HG03432 (cell line): ENCODE measurements around the gene TSR3.

Experiments
- ATAC-seq: cut with Tn5 transposase; IDR thresholded peaks from one replicate; pipeline ENCODE4 v1.9.1; 2021; ENCODE audit warnings: mild to moderate bottlenecking, moderate library complexity; ENCODE audit not compliant: unreplicated experiment

The TSR3 gene

DNA sequence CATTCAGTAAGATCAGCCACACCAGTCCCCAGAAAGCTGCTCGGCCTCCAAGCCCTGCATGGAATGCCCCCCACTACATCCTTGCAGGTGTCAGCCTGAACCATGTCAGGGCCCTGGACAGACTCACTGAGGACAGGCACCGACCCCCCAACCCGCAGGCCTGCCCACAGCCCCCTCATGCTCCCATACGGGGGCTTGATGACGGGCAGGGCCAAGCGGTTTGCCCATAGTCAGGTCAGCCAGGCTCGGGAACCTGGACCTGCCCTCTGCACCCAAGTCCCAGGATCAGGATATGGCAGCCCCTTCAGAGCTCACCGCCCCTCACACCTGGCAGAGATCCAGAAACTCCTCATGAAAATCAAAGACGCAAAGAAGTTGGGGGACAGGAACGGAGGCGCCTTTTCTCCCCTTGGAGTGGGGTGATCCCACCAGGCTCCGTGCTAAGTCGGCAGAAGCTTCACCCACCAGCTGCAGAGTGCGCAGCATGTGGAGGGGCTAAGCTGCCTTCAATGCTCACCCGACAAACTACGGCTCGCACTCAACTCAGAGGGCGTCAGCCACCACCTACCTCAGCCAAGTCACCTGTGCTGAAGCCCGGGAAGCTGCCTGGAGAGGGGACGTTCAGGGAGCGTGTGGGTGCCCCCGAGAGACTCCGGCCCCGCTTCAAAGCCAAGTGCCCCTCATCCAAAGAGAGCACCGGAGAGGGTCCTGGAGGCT lies 26.6 kb upstream of the TSR3 start:
- ATAC-seq, result no peak

DNA sequence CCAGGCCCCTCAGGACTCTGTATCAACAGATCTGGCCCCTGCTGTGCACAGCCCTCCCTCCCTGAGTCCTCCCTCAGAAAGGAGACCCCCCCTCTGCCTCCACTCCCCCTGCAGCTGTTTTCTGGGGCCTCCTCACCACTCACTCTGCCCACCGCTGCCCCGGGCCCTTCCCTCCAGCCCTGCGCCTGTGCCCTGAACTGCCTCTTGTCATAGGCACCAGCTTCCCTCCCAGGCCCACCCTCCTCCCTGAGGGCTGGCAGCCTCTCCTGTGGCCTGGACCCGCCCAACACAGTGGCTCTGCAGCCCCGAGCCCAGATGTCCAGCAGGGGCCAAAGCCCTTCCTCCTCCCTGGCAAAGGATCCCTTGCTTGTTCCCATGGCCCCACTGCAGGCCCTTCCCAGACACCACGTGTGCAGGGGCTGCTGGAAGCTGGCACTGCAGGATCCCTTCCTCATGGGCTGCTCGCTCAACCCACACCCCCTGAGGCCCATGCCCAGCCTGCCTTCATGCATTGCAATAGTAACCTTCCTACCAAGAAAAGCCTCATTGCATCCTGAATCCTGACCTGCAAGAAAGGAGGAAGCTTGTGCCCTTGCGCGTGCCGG lies 25.8 kb upstream of the TSR3 start:
- ATAC-seq, result no peak

DNA sequence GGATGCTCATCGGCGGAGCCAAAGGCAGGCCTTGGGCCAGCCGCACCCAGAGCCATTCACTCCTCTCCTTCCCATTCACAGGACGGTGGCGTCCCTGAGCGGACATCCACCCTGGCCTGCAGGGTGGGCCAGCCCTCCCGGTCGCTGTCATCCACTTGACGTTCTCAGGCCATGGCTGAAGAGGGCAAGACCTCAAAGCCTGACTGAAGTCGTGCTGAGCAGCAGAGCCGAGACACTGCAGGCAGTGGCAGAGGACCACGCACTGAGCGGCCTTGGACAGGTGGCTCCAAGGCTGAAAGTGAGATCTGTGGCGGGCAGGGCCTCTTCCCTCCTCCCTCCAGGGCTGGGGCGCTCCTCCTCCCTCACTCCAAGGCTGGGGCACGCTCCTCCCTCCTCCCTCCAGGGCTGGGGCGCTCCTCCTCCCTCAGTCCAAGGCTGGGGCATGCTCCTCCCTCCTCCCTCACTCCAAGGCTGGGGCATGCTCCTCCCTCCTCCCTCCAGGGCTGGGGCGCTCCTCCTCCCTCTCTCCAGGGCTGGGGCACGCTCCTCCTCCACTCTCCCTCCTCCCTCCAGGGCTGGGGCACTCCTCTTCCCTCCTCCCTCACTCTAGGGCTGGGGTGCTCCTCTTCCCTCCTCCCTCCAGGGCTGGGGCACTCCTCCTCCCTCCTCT lies 24.2 kb upstream of the TSR3 start:
- ATAC-seq, result no peak

DNA sequence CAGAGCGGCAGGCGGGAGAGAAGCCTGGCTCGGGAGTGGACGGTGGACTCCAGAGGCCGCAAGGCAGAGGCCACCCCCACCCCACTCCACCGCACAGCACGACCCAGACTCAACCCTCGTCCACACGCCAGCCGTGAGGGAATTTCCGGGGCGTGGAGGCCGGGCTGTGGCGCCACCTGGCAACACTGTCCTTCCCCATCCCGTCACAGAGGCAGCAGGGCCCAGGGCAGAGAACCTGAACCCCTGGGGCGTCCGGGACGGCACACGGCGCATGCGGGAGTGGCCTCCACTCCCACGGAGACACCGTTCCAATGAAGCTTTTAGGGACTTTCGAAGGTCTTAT lies 23.6 kb upstream of the TSR3 start:
- no peak for ATAC-seq

DNA sequence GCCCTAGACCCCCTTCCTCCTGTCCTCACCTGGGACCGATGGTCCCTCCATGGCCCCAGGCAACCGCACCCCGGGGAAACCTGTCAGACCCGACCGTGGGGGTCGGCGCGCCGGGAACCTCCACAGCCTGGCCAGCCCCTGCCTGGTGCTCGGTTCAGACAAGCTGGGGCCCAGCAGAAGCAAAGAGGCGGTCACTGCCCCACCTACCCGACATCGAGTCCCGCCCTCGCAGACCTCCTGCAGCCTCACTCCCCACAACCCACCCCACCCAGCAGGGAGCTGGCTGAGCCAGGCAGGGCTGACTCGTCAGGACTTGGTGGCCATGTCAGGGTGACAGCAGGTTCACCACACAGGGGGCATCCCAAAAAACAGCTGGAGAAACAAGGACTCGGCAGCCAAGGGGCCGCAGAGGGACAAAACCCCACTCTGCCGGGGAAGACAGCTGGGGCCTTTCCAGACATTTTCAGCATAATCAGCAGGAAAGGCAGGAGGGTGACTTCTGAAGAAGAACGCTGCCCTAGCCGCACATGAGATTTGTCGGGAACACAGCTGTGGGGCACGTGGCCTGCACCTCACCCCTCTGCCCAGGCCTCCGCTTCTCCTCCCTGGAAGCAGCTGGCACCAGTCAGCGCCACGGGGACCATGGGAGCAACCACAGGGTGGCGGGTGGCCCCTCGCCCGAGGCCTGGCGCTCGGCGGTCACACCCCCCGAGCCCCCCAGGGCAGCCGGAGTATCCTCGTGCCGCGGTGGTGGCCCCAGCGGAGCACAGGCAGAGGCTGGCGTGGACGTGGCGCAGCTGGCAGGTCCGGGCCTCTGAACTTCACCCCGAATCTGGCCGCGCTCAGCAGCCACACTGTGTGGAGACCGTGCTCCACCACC lies 23.0 kb upstream of the TSR3 start:
- ATAC-seq, result no peak

DNA sequence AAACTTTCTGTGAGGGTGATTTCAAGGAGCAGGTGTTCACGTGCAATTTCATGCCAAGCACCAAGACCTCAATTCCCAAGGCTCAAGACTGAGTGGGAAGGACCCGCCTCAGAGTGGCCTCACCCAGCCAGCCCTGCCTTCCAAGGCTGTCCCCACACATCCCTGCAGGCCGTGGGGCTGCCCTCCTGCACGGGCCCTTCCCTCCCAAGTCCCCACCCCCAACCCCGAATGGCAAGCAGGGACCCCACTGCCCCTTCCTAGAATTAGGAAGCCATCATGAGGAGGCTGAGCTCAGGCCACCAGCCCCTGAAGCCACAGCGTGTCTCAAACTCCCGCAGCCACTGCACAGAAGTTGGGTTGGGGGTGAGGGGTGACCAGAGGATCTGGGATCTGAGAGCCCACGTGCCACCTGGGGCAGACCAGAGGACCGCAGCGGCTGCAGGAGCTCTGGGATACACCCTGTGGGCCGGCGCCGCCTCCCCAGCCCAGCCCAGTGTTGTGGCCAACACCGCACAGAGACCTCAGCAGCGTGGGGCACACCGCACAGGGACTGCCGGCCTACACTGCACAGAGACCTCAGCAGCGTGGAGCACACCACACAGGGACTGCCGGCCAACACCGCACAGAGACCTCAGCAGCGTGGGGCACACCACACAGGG lies 20.7 kb upstream of the TSR3 start:
- no peak for ATAC-seq

DNA sequence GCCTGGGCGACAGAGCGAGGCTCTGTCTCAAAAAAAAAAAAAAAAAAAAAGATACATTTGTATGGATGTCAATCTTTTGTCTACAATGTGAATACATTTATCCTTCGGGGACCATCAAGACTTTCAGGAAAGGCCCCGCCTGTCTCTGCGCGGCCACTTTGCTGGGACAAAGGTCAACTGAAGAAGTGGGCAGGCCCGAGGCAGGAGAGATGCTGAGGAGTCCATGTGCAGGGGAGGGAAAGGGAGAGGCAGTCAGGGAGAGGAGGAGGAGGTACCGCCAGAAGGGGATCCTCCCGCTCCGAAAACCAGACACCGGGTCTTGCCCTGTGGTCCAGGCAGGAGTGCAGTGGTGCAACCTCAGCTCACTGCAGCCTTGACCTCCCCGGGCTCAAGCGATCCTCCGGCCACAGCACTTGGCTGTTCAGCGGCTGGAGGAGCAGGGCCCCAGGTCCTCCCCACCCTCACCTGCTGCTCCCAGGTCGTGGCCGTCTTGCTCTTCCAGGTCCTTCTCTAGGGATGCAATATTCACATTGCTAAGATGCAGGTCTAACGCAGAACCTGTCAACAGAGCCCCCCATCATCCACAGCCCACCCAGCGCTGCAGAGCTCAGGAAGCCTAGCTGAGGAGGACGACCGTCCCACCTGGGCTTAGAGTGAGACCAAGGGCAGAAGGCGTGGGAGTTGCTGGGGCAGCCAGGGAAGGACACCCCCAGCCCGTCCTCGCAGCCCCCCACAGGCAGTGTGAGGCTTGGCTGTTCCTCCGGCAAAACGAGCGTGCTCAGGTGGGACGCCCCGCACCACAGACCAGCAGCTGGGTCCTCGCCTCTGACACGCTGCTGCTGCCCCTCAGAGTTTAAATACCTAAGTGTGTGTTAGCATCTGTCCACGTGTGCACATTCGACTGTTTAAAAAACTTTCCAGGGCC lies 19.6 kb upstream of the TSR3 start:
- no peak for ATAC-seq

DNA sequence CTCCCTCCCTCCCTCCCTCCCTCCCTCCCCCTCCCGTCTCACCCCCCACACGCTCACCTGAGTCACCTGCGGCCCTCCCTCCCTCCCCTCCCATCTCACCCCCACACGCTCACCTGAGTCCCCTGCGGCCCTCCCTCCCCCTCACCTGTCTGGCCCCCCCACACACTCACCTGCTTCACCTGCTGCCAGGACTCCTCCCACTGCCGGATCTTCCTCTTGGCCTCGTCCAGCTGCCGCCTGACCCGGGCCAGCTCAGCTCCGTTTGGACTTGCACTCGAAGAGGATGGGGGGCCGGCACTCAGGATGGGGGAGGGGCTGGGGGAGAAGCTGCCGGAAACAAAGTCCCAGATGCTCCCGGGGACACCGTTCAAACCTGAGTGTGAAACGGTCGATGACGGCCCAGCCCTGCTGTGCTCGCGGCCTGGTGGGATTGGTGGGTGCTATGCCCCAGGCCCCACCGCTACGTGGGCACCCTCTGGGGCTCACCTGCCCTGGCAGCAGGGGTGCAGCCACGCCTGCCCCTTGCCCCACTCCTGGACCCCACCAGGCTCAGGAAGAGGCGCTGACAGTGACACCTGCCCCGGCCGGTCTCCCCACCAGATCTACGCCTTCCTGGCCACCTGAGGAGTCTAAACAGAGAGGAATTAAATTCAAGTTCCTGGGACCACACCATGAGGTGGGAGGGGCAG lies 16.0 kb upstream of the TSR3 start:
- no peak for ATAC-seq

DNA sequence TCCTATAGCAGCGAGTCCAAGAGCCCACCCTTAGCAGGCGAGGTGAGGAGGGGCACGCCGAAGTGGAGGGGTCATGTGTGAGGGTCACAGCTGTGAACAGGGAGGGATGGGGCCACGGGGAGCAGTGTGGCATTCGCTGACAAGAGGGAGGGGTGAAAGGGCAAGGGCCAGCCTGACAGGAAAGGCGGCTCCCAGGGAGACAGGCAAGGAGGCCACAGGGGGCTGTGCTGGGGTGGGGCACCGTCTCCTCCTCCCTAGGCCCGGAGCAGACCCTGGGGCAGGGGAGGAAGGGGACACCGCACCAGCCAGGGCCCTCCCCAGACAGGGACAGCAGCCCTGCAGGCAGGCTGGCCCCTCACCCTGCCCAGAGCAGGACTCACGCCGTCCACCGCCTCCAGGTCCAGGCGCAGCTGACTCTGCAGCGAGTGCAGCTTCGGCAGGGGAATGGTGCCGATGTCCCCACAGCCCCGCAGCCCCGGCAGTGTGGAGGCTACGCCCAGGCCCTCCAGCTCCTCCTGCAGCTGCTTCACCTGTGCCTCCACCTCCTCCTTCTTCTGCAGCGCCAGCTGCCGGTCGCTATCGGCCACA lies 15.1 kb upstream of the TSR3 start:
- ATAC-seq, result no peak

GRCh38 chr16:1366060-1366711 lies 14.5 kb upstream of the TSR3 start:
- no peak for ATAC-seq

GRCh38 chr16:1364510-1364909 lies 12.8 kb upstream of the TSR3 start:
- ATAC-seq, result no peak

GRCh38 chr16:1363501-1364041 lies 11.9 kb upstream of the TSR3 start:
- ATAC-seq, result no peak

- ATAC-seq, result no peak
Measured at GRCh38 chr16:1362807-1363206, 11.1 kb upstream of the TSR3 start.

GRCh38 chr16:1361685-1362360 lies 10.1 kb upstream of the TSR3 start:
- ATAC-seq, result no peak

GRCh38 chr16:1357906-1358566 lies 6.4 kb upstream of the TSR3 start:
- no peak for ATAC-seq

DNA sequence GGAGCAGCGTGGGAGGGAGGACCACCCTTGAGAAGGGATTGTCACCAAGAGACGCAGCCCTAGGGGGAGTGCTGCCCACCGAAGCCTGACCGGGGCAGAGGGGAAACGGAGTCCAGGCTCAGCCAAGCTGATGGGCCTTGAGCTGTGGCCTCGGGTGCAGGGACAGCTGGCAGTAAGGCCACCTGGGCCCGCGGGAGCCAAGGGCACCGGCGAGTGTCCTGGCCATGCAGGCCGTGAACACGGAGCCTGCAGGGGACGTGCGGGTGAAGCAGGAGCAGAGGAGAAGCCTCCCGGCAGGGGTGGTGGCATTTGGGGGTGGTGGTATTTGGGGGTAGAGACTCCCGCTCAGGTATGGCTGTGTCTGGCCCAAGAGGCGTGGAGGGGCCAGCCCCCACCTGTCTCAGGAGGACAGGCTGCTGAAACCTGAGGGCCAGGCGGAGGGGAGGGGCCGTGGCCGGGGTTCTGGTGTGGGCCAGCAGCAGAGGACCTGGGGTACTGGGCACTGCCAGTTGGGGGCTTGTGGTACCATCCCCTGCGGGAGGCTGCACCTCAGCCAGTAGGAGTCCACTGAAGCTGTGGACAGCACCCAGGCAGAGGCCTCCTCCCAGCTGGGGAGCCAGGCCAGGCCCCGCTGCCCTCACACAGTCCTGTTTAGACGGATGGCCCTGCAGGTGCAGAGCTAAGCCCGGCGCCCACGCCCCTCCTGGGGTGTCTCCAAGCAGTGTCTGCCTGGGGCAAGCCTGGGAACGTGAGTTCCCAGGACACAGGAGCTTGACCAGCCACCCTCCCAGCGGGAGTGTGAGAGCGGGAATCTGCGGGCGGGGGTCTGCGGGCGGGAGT lies 4.6 kb upstream of the TSR3 start:
- ATAC-seq, result no peak
